Left ventricle myocardium inferior (tissue), 1 donor: ENCODE data around the gene MT3. TPM values are rescaled to one million over a fixed set of nuclear protein-coding genes. Genes with fewer than 3 reads are reported as not detected.

ENCODE experiments used
- DNase-seq: peaks from one replicate; pipeline ENCODE4 v3.0.0-alpha.2; 2020
- H3K27ac ChIP-seq: fragments of 200-600 bp; replicated peaks from 2 replicates; pipeline ENCODE4 v1.8.0; 2021
- H3K27me3 ChIP-seq: fragments of 200-600 bp; 2 replicates; pipeline ENCODE4 v1.8.0; 2021; ENCODE audit warnings: low read depth
- H3K36me3 ChIP-seq: fragments of 200-600 bp; 2 replicates; pipeline ENCODE4 v1.8.0; 2021
- H3K4me1 ChIP-seq: fragments of 200-600 bp; 2 replicates; pipeline ENCODE4 v1.8.0; 2021
- H3K4me3 ChIP-seq: fragments of 200-600 bp; 2 replicates; pipeline ENCODE4 v1.8.0; 2021; ENCODE audit warnings: mild to moderate bottlenecking, moderate library complexity
- H3K9me3 ChIP-seq: fragments of 200-600 bp; replicated peaks from 2 replicates; pipeline ENCODE4 v1.8.0; 2021
- intact Hi-C: fragments of 100-400 bp; cut with micrococcal nuclease; formaldehyde crosslinking; loops from one replicate; pipeline ENCODE4 v1.11.0; 2022
- total RNA-seq: library from RNA; stranded (reverse); fragmentation: NEBNext Ultra II Directional; extraction: Animal tissue kit (Norgen Biotek cat#: 25700); gene quantifications from one replicate; pipeline ENCODE4 v1.2.1, GENCODE V29; 2021
- TF ChIP-seq, protein P1 (sequence below): fragments of 200-600 bp; IDR thresholded peaks from 2 replicates; pipeline ENCODE4 v1.8.0; 2021; ENCODE audit warnings: antibody characterized with exemption, mild to moderate bottlenecking, borderline replicate concordance
- donor health status: DM: no; HTN: yes; CAD: no; lungs with severe emphysema.

MT3 gene
- total RNA-seq, 1 donor from 2014 or later = 4.1 TPM

- no peak for DNase-seq
- no peaks in the 10 kb centered on the region for H3K36me3 ChIP-seq
- H3K4me1 ChIP-seq = no peaks in the 10 kb centered on the region
- peaks cover 33% of the 10 kb centered on the region for H3K27me3 ChIP-seq
- intact Hi-C loops = no loop called here
- no peak overlapping the region for H3K27ac ChIP-seq
- no peaks in the 10 kb centered on the region for H3K9me3 ChIP-seq
- H3K4me3 ChIP-seq = no peak overlapping the region
- TF ChIP-seq, protein P1, sequence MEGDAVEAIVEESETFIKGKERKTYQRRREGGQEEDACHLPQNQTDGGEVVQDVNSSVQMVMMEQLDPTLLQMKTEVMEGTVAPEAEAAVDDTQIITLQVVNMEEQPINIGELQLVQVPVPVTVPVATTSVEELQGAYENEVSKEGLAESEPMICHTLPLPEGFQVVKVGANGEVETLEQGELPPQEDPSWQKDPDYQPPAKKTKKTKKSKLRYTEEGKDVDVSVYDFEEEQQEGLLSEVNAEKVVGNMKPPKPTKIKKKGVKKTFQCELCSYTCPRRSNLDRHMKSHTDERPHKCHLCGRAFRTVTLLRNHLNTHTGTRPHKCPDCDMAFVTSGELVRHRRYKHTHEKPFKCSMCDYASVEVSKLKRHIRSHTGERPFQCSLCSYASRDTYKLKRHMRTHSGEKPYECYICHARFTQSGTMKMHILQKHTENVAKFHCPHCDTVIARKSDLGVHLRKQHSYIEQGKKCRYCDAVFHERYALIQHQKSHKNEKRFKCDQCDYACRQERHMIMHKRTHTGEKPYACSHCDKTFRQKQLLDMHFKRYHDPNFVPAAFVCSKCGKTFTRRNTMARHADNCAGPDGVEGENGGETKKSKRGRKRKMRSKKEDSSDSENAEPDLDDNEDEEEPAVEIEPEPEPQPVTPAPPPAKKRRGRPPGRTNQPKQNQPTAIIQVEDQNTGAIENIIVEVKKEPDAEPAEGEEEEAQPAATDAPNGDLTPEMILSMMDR = no peak
Observed at GRCh38 chr16:56559109-56559508, 30.2 kb upstream of the MT3 start.

GRCh38 chr16:56560447-56560846 lies 28.9 kb upstream of the MT3 start:
- DNase-seq = no peak
- Histone ChIP-seq H3K36me3 (no peaks in the 10 kb centered on the region), H3K9me3 (no peaks in the 10 kb centered on the region), H3K4me1 (no peaks in the 10 kb centered on the region), H3K27me3 (peaks cover 33% of the 10 kb centered on the region), H3K4me3 (no peak overlapping the region), H3K27ac (no peak overlapping the region)
- TF ChIP-seq, protein P1 = no peak
- intact Hi-C loops = no loop called here

- no peak overlapping the region for H3K4me3 ChIP-seq
- TF ChIP-seq, protein P1 = no peak
- no peaks in the 10 kb centered on the region for H3K9me3 ChIP-seq
- no peaks in the 10 kb centered on the region for H3K4me1 ChIP-seq
- no peak overlapping the region for H3K27ac ChIP-seq
- no peaks in the 10 kb centered on the region for H3K36me3 ChIP-seq
- DNase-seq = no peak
- intact Hi-C loops = no loop called here
- H3K27me3 ChIP-seq = peaks cover 30% of the 10 kb centered on the region
Observed at GRCh38 chr16:56561126-56561525, 28.2 kb upstream of the MT3 start.

DNA sequence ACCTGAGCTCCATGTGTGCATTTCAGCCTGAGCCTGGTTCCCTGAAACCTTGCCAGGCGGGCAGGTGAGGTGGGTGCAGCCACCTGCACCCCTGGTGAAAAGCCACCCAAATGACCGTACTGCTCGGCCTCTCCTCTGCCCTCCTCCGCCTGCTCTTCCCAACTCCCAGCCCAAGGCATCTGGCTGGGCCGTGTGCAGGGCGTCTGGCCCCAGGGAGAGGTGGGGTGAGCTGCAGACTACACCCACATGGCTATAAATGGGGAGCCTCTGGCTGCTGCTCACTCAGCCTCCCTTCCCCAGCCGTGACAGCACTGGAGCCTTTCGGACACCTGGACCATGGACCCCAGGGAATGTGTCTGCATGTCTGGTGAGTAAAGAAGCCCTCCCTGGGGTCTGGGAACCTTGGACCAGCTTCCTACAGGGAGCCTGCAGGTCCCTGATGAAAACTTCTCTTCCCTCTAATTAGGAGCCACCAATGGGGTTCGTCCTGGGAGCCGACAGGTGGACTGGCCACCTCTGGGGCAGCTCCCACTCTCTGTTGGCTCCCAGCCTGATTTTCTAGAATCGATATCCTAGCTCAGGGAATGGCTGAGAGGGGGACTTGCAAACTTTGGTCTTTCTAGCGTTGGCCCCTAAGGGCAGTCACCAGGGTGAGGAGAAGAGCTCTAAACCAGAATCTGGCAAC lies 24.4 kb upstream of the MT3 start, which contains the start of gene MT4:
MT4 (plus strand) TSS at position 281 of the 685 bp plus-strand sequence; CDS start at position 337, 56 bp downstream.
- DNase-seq = no peak
- Histone ChIP-seq H3K27me3 (peaks cover 18% of the 10 kb centered on the region), H3K27ac (no peak within 1 kb of the TSS), H3K4me3 (no peak within 1 kb of the TSS), H3K9me3 (no peaks in the 10 kb centered on the region), H3K36me3 (no peaks in the 10 kb centered on the region), H3K4me1 (no peaks in the 10 kb centered on the region)
- intact Hi-C loops = no loop called here
- TF ChIP-seq, protein P1 = no peak

- peaks cover 8% of the 10 kb centered on the region for H3K9me3 ChIP-seq
- H3K27me3 ChIP-seq = peaks cover 10% of the 10 kb centered on the region
- no peaks in the 10 kb centered on the region for H3K4me1 ChIP-seq
- intact Hi-C loops = no loop called here
- TF ChIP-seq, protein P1 = no peak
- no peaks in the 10 kb centered on the region for H3K36me3 ChIP-seq
- no peak for DNase-seq
- no peak overlapping the region for H3K4me3 ChIP-seq
- no peak overlapping the region for H3K27ac ChIP-seq
Observed at GRCh38 chr16:56569971-56570370, 19.4 kb upstream of the MT3 start.
